ENCODE measurements around the gene MAPK14. TPM values are rescaled to one million over a fixed set of nuclear protein-coding genes. Genes with fewer than 3 reads are reported as not detected.

MAPK14 gene
- total and polyA plus RNA-seq, 2 of the 4 experiments (the other 2 are of a cell fraction): 28.4 to 74.4 TPM

DNA sequence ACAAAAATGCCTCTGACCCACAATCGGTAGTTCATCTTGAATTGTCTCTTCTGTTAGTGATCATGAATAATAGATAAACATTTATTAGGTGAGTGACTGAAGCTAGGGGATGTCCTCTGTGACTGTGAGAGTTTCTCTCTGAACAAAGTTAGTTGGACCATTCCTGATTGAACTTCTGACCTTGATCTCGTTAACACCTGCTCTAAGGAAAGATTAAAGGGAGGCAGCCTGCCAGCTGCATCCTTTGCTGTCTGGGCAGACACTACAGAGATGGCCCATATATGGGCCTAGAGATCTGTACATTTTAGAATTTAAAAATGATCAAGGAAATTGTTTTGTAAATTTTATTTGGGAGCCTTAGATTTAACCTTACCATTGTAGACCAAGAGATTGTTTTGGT, 27.3 kb downstream of the MAPK14 start:
- no peak for DNase-seq
- no peak overlapping the region for H2AK5ac ChIP-seq (ENCODE audit: low read depth, low read length)
- ChIA-PET POLR2A (ENCODE audit: unreplicated experiment) (no interaction called here), CTCF (no interaction called here)
- H3K27me3 ChIP-seq (ENCODE audit: control insufficient read depth, insufficient read depth, low read length): no peaks in the 10 kb centered on the region
- no peak overlapping the region for H3K4me2 ChIP-seq (ENCODE audit: low read depth, low read length)
- in situ Hi-C loops (cut with MboI; ENCODE audit: low sequenced_read_pairs): no loop called here
- no peak overlapping the region for H3K18ac ChIP-seq (ENCODE audit: low read depth, low read length)
- no peak overlapping the region for H3K27ac ChIP-seq (ENCODE audit: insufficient read depth, low read length)
- H4K91ac ChIP-seq (ENCODE audit: insufficient read depth, low read depth, low read length): no peak overlapping the region
- TF ChIP-seq FOS (IDR thresholded peaks at IDR 0.05; ENCODE audit: low read depth, low read length) (no peak), SMC3 (IDR thresholded peaks at IDR 0.05; ENCODE audit: low read depth, low read length) (no peak), MAFK (IDR thresholded peaks at IDR 0.05; ENCODE audit: low read depth, low read length) (no peak), RFX5 (IDR thresholded peaks at IDR 0.05; ENCODE audit: low read depth, low read length) (no peak), POLR2A (IDR thresholded peaks at IDR 0.05; ENCODE audit: low read depth, low read length) (no peak)
- TF ChIP-seq, protein P1, sequence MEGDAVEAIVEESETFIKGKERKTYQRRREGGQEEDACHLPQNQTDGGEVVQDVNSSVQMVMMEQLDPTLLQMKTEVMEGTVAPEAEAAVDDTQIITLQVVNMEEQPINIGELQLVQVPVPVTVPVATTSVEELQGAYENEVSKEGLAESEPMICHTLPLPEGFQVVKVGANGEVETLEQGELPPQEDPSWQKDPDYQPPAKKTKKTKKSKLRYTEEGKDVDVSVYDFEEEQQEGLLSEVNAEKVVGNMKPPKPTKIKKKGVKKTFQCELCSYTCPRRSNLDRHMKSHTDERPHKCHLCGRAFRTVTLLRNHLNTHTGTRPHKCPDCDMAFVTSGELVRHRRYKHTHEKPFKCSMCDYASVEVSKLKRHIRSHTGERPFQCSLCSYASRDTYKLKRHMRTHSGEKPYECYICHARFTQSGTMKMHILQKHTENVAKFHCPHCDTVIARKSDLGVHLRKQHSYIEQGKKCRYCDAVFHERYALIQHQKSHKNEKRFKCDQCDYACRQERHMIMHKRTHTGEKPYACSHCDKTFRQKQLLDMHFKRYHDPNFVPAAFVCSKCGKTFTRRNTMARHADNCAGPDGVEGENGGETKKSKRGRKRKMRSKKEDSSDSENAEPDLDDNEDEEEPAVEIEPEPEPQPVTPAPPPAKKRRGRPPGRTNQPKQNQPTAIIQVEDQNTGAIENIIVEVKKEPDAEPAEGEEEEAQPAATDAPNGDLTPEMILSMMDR (conservative IDR thresholded peaks at IDR 0.05; ENCODE audit: low read depth, low read length): no peak
- TF ChIP-seq, protein P2, sequence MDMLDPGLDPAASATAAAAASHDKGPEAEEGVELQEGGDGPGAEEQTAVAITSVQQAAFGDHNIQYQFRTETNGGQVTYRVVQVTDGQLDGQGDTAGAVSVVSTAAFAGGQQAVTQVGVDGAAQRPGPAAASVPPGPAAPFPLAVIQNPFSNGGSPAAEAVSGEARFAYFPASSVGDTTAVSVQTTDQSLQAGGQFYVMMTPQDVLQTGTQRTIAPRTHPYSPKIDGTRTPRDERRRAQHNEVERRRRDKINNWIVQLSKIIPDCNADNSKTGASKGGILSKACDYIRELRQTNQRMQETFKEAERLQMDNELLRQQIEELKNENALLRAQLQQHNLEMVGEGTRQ (IDR thresholded peaks at IDR 0.05; ENCODE audit: low read depth, low read length): no peak
- H3K4ac ChIP-seq (ENCODE audit: low read depth, low read length): no peak overlapping the region
- H2BK20ac ChIP-seq (ENCODE audit: low read depth, low read length): no peak overlapping the region
- H2BK120ac ChIP-seq (ENCODE audit: low read depth, low read length): no peak overlapping the region
- peaks cover 49% of the 10 kb centered on the region for H4K20me1 ChIP-seq (ENCODE audit: insufficient read depth, low read length)
- dilution Hi-C loops (cut with HindIII; ENCODE audit: low sequenced_read_pairs, unreplicated experiment): no loop called here
- H2BK15ac ChIP-seq (ENCODE audit: low read depth, low read length): no peak overlapping the region
- H3K4me3 ChIP-seq (ENCODE audit: insufficient read depth, low read depth, low read length): no peak overlapping the region
- no peak overlapping the region for H3K14ac ChIP-seq (replicated peaks; ENCODE audit: low read depth, low read length)
- no peak overlapping the region for H4K8ac ChIP-seq (ENCODE audit: low read depth in 2 of 2, low read length in 2 of 2)
- no peak for ATAC-seq (ENCODE audit: low read depth)
- WGBS, 2 experiments (ENCODE audit: extremely low coverage in 2 of 2, insufficient read length in 1 of 2): no CpG with 5 or more reads among the region's 2 CpGs
- H3K79me1 ChIP-seq (ENCODE audit: low read depth in 1 of 2, low read length in 2 of 2): peaks cover 48 to 63% of the 10 kb centered on the region in 2 experiments
- intact Hi-C loops (cut with micrococcal nuclease): no loop called here
- H3K4me1 ChIP-seq (ENCODE audit: control insufficient read depth, insufficient read depth, low read length): peaks cover 9% of the 10 kb centered on the region
- BruUV-seq (replicated peaks): no TSS peak
- no peak overlapping the region for H4K5ac ChIP-seq (ENCODE audit: low read depth, low read length)
- H2BK5ac ChIP-seq (ENCODE audit: low read depth, low read length, poor library complexity, severe bottlenecking): no peak overlapping the region
- no peak overlapping the region for H2AFZ ChIP-seq (replicated peaks; ENCODE audit: low read length, poor library complexity)
- peaks cover 11% of the 10 kb centered on the region for H3K36me3 ChIP-seq (ENCODE audit: control insufficient read depth, insufficient read depth, low read length)
- H3K56ac ChIP-seq (ENCODE audit: extremely low read depth, insufficient read depth, low read length): no peak overlapping the region
- no peak overlapping the region for H3K9ac ChIP-seq (ENCODE audit: low read depth, low read length)
- no peak overlapping the region for H3K23ac ChIP-seq (ENCODE audit: low read depth, low read length)
- peaks cover 6% of the 10 kb centered on the region for H3K9me1 ChIP-seq (ENCODE audit: insufficient read depth, low read length)
- no peaks in the 10 kb centered on the region for H3K9me3 ChIP-seq (ENCODE audit: control insufficient read depth, insufficient read depth, low read length)
- no peak overlapping the region for H2AK9ac ChIP-seq (replicated peaks; ENCODE audit: low read depth, low read length, poor library complexity)
